H1 (cell line): ENCODE data around the gene ABCA9. TPM values are rescaled to one million over a fixed set of nuclear protein-coding genes. Genes with fewer than 3 reads are reported as not detected.

ENCODE experiments used
- CTCF ChIA-PET: fragments of 300-600 bp; sonication (Branson Sonifier 250); formaldehyde crosslinking; loops from one replicate; lab custom pipeline; 2021; ENCODE audit not compliant: partially characterized antibody; lab: Charles Lee
- POLR2A ChIA-PET: fragments of 300-600 bp; sonication (Branson Sonifier 250); formaldehyde crosslinking; loops from one replicate; lab custom pipeline; 2021; ENCODE audit warnings: inconsistent platforms; ENCODE audit not compliant: partially characterized antibody; lab: Charles Lee
- DNase-seq, 2 experiments: peaks; one replicate each; pipeline versions ENCODE4 v3.0.0 to v3.0.0-alpha.2; 2010 to 2022; ENCODE audit warnings: low spot score in 2 of 2, low read depth in 1 of 2, mixed read lengths in 1 of 2
- FAIRE-seq: peaks from 2 replicates; lab custom pipeline; 2011; peaks lifted over from hg19 to GRCh38; lab: Jason Lieb, UNC
- H2AFZ ChIP-seq: 2 replicates; pipeline ENCODE4 v1.8.1; 2012; ENCODE audit warnings: low read length, inconsistent platforms
- H2AK5ac ChIP-seq: 2 replicates; pipeline ENCODE4 v1.6.1; 2013; ENCODE audit warnings: low read depth, low read length
- H2BK120ac ChIP-seq: replicated peaks from 2 replicates; pipeline ENCODE3; 2013; ENCODE audit warnings: low read depth, low read length, inconsistent platforms
- H2BK12ac ChIP-seq: 2 replicates; pipeline ENCODE4 v1.6.1; 2013; ENCODE audit warnings: low read depth, low read length
- H2BK15ac ChIP-seq: 2 replicates; pipeline ENCODE4 v1.6.1; 2013; ENCODE audit warnings: low read length
- H2BK20ac ChIP-seq: 2 replicates; pipeline ENCODE4 v1.6.1; 2013; ENCODE audit warnings: low read length
- H2BK5ac ChIP-seq: 2 replicates; pipeline ENCODE4 v1.6.1; 2013; ENCODE audit warnings: low read depth, low read length
- H3K14ac ChIP-seq: 2 replicates; pipeline ENCODE4 v1.6.1; 2013; ENCODE audit warnings: inconsistent platforms; ENCODE audit not compliant: insufficient read length
- H3K18ac ChIP-seq: 2 replicates; pipeline ENCODE4 v1.6.1; 2013; ENCODE audit warnings: low read length; ENCODE audit errors: extremely low read depth
- H3K23ac ChIP-seq: 2 replicates; pipeline ENCODE4 v1.6.1; 2013; ENCODE audit warnings: inconsistent platforms; ENCODE audit not compliant: insufficient read length
- H3K23me2 ChIP-seq: 2 replicates; pipeline ENCODE4 v1.6.1; 2013; ENCODE audit warnings: low read depth, low read length
- H3K27ac ChIP-seq: 2 replicates; pipeline ENCODE4 v1.6.1; 2011; ENCODE audit warnings: low read depth, low read length, inconsistent platforms
- H3K27me3 ChIP-seq, 4 experiments: replicated peaks in 1 of 4; 1 replicate in 1 of 4; 2 replicates in 3 of 4; pipeline versions ENCODE4 v1.6.1 to v1.8.1; 2011 to 2013; ENCODE audit warnings: low read length in 3 of 4, mild to moderate bottlenecking in 3 of 4, inconsistent platforms in 2 of 4, mixed read lengths in 2 of 4, moderate library complexity in 1 of 4; ENCODE audit not compliant: control insufficient read depth in 3 of 4, insufficient read depth in 3 of 4; ENCODE audit errors: extremely low read depth in 1 of 4
- H3K36me3 ChIP-seq, 4 experiments: 2 replicates each; pipeline versions ENCODE4 v1.6.1 to v1.8.1; 2011 to 2013; ENCODE audit warnings: mild to moderate bottlenecking in 4 of 4, low read length in 3 of 4, moderate library complexity in 2 of 4, control low read depth in 1 of 4, inconsistent platforms in 1 of 4; ENCODE audit not compliant: insufficient read depth in 4 of 4, control insufficient read depth in 2 of 4
- H3K4ac ChIP-seq: replicated peaks from 2 replicates; pipeline ENCODE3; 2013; ENCODE audit warnings: low read length, low read depth, mixed read lengths, inconsistent platforms; ENCODE audit not compliant: insufficient read length
- H3K4me1 ChIP-seq, 4 experiments: replicated peaks in 1 of 4; 1 replicate in 1 of 4; 2 replicates in 3 of 4; pipeline versions ENCODE4 v1.6.1 to v1.8.1; 2011 to 2013; ENCODE audit warnings: low read length in 3 of 4, inconsistent platforms in 2 of 4, mixed read lengths in 1 of 4; ENCODE audit not compliant: insufficient read depth in 4 of 4, control insufficient read depth in 3 of 4
- H3K4me2 ChIP-seq, 2 experiments: 2 replicates each; pipeline versions ENCODE4 v1.6.1 to v1.8.1; 2011 to 2013; ENCODE audit warnings: low read depth in 2 of 2, low read length in 2 of 2, control low read depth in 1 of 2, inconsistent platforms in 1 of 2, mild to moderate bottlenecking in 1 of 2; ENCODE audit not compliant: insufficient read depth in 1 of 2
- H3K4me3 ChIP-seq, 4 experiments: fragments of 200-600, 300-600 bp in 1 of 4; sonication (generic), shearing (Covaris generic), sonication (Bioruptor Twin) in 1 of 4; 2 replicates each; pipeline versions ENCODE4 v1.5.1 to v1.8.1; 2011 to 2016; ENCODE audit warnings: low read length in 4 of 4, low read depth in 3 of 4, control low read depth in 2 of 4, inconsistent platforms in 2 of 4, mild to moderate bottlenecking in 2 of 4, mixed read lengths in 1 of 4, moderate library complexity in 1 of 4; ENCODE audit not compliant: insufficient read depth in 2 of 4; ENCODE audit errors: extremely low read depth in 1 of 4
- H3K56ac ChIP-seq: replicated peaks from 2 replicates; pipeline ENCODE3; 2013; ENCODE audit warnings: low read depth, mild to moderate bottlenecking, mixed read lengths, low read length, inconsistent platforms; ENCODE audit not compliant: insufficient read length
- H3K79me1 ChIP-seq: 2 replicates; pipeline ENCODE4 v1.6.1; 2013; ENCODE audit warnings: low read depth, low read length, control low read depth
- H3K79me2 ChIP-seq, 2 experiments: 2 replicates each; pipeline versions ENCODE4 v1.6.1 to v1.8.1; 2012 to 2013; ENCODE audit warnings: low read length in 2 of 2, mild to moderate bottlenecking in 2 of 2, inconsistent platforms in 1 of 2; ENCODE audit not compliant: insufficient read depth in 2 of 2, control insufficient read depth in 1 of 2
- H3K9ac ChIP-seq, 4 experiments: replicated peaks in 1 of 4; 1 replicate in 1 of 4; 2 replicates in 3 of 4; pipeline versions ENCODE4 v1.6.1 to v1.8.1; 2011 to 2013; ENCODE audit warnings: low read depth in 3 of 4, low read length in 3 of 4, control low read depth in 2 of 4, mild to moderate bottlenecking in 2 of 4, moderate library complexity in 2 of 4, inconsistent platforms in 1 of 4; ENCODE audit errors: extremely low read depth in 1 of 4
- H3K9me3 ChIP-seq, 2 experiments: 2 replicates each; pipeline versions ENCODE4 v1.6.1 to v1.8.1; 2012 to 2013; ENCODE audit warnings: mild to moderate bottlenecking in 2 of 2, moderate library complexity in 2 of 2, control low read depth in 1 of 2, inconsistent platforms in 1 of 2, low read depth in 1 of 2, low read length in 1 of 2, mixed read lengths in 1 of 2; ENCODE audit not compliant: insufficient read depth in 2 of 2
- H4K20me1 ChIP-seq, 2 experiments: replicated peaks in 1 of 2; 2 replicates each; pipeline versions ENCODE3 to v1.8.1; 2011 to 2013; ENCODE audit warnings: inconsistent platforms in 2 of 2, low read length in 2 of 2, mild to moderate bottlenecking in 1 of 2; ENCODE audit not compliant: insufficient read depth in 2 of 2, control insufficient read depth in 1 of 2
- H4K5ac ChIP-seq: 2 replicates; pipeline ENCODE4 v1.6.1; 2013; ENCODE audit warnings: low read length, low read depth, mixed read lengths, inconsistent platforms; ENCODE audit not compliant: insufficient read length
- H4K8ac ChIP-seq: 2 replicates; pipeline ENCODE4 v1.8.0; 2013; ENCODE audit warnings: mild to moderate bottlenecking, moderate library complexity, low read length, inconsistent platforms; ENCODE audit not compliant: insufficient read depth; ENCODE audit errors: extremely low read depth
- H4K91ac ChIP-seq: replicated peaks from 2 replicates; pipeline ENCODE3; 2013; ENCODE audit warnings: low read length, mixed read lengths, inconsistent platforms; ENCODE audit not compliant: insufficient read length
- ASH2L ChIP-seq: fragments of 200-600, 300-600 bp; sonication (generic); IDR thresholded peaks from one replicate; pipeline ENCODE4 v1.7.1; 2017; ENCODE audit warnings: low read length
- CBX5 ChIP-seq: fragments of 300-800, 300-1000 bp; sonication (generic); IDR thresholded peaks from 2 replicates; pipeline ENCODE4 v1.7.1; 2016; ENCODE audit warnings: antibody characterized with exemption, low read length, low read depth
- CBX8 ChIP-seq: fragments of 300-800, 300-1000 bp; sonication (generic); IDR thresholded peaks from 2 replicates; pipeline ENCODE4 v1.7.1; 2016; ENCODE audit warnings: low read depth, low read length, borderline replicate concordance
- CEBPB ChIP-seq: IDR thresholded peaks from 2 replicates; pipeline ENCODE4 v1.6.1; 2012; ENCODE audit warnings: low read depth, low read length
- FOSL1 ChIP-seq: IDR thresholded peaks from 2 replicates; pipeline ENCODE4 v1.6.1; 2011; ENCODE audit warnings: mild to moderate bottlenecking, low read depth, low read length, moderate library complexity; ENCODE audit not compliant: insufficient read depth
- KDM5A ChIP-seq: fragments of 200-600 bp; IDR thresholded peaks from 2 replicates; pipeline ENCODE4 v1.7.1; 2012; ENCODE audit warnings: mild to moderate bottlenecking, low read length, inconsistent platforms, mixed read lengths
- SAP30 ChIP-seq: fragments of 300-600 bp; sonication (generic); IDR thresholded peaks from 2 replicates; pipeline ENCODE4 v1.7.1; 2012; ENCODE audit warnings: low read length, moderate library complexity, mild to moderate bottlenecking, inconsistent platforms; ENCODE audit not compliant: insufficient read depth, insufficient replicate concordance
- SIRT6 ChIP-seq: IDR thresholded peaks from one replicate; pipeline ENCODE4 v1.7.1; 2012; ENCODE audit warnings: low read length, inconsistent platforms
- SRF ChIP-seq: IDR thresholded peaks from 2 replicates; pipeline ENCODE4 v1.6.1; 2011; ENCODE audit warnings: mild to moderate bottlenecking, low read depth, low read length, moderate library complexity
- TAF7 ChIP-seq: optimal IDR thresholded peaks from 2 replicates; pipeline ENCODE3; 2011; ENCODE audit warnings: low read depth, mild to moderate bottlenecking, inconsistent platforms, low read length, moderate library complexity, borderline replicate concordance
- TCF12 ChIP-seq: IDR thresholded peaks from 2 replicates; pipeline ENCODE4 v1.6.1; 2011; ENCODE audit warnings: low read depth, mild to moderate bottlenecking, low read length
- YY1 ChIP-seq: IDR thresholded peaks from 2 replicates; pipeline ENCODE4 v1.6.1; 2011; ENCODE audit warnings: low read depth, mild to moderate bottlenecking, low read length
- polyA plus RNA-seq, 7 experiments: library from polyadenylated mRNA; depleted of rRNA in 3 of 7; stranded (reverse) in 5 of 7; unstranded in 2 of 7; fragments of >200 nt in 5 of 7; fragments of 200-250 nt in 2 of 7; gene quantifications; 1 replicate in 5 of 7; 2 replicates in 1 of 7; 4 replicates in 1 of 7; pipeline versions ENCODE4 v1.2.1 to v1.2.3, GENCODE V29; 2011 to 2013; ENCODE audit warnings: missing spikeins in 2 of 7, mixed read lengths in 2 of 7
- total RNA-seq: library from RNA; stranded (reverse); fragmentation: NEBNext Ultra II Directional; extraction: Animal tissue kit (Norgen Biotek cat#: 25700); gene quantifications from 2 replicates; pipeline ENCODE4 v1.2.1, GENCODE V29; 2021

Gene ABCA9
- total and polyA plus RNA-seq, 2 of the 8 experiments (the other 6 are each of a cell fraction or from before 2014, with no cell fraction given): not detected

- FAIRE-seq: no peak
- Histone ChIP-seq H3K4me3 (no peak overlapping the region), H2BK15ac (no peak overlapping the region), H2BK120ac (no peak overlapping the region), H2AFZ (no peak overlapping the region), H4K91ac (no peak overlapping the region), H3K9ac (no peak overlapping the region), H2AK5ac (no peak overlapping the region), H3K14ac (no peak overlapping the region), H3K9me3 (no peaks in the 10 kb centered on the region), H2BK20ac (no peak overlapping the region), H3K27ac (no peak overlapping the region), H3K79me1 (no peaks in the 10 kb centered on the region), H3K36me3 (no peaks in the 10 kb centered on the region), H3K79me2 (no peaks in the 10 kb centered on the region), H3K27me3 (no peaks in the 10 kb centered on the region), H2BK12ac (no peak overlapping the region), H4K5ac (no peak overlapping the region), H3K18ac (no peak overlapping the region), H3K23me2 (no peaks in the 10 kb centered on the region), H3K56ac (no peak overlapping the region), H4K20me1 (no peaks in the 10 kb centered on the region), H2BK5ac (no peak overlapping the region), H3K23ac (no peak overlapping the region), H3K4me2 (no peak overlapping the region), H4K8ac (no peak overlapping the region), H3K4me1 (no peaks in the 10 kb centered on the region), H3K4ac (no peak overlapping the region)
- ChIA-PET CTCF (no interaction called here), POLR2A (no interaction called here)
- TF ChIP-seq SRF: no peak
- no peak for TF ChIP-seq YY1
- no peak for TF ChIP-seq TAF7
- TF ChIP-seq KDM5A: no peak
- TF ChIP-seq CBX5: no peak
- no peak for TF ChIP-seq ASH2L
- no peak for TF ChIP-seq SIRT6
- no peak for TF ChIP-seq CEBPB
- no peak for TF ChIP-seq SAP30
- TF ChIP-seq FOSL1: no peak
- no peak for TF ChIP-seq TCF12
- TF ChIP-seq CBX8: no peak
- DNase-seq: no peak
Measured at GRCh38 chr17:69075823-69076222, 15.1 kb upstream of the ABCA9 start.
